Measurements from ENCODE around the gene NSD1. TPM values are rescaled to one million over a fixed set of nuclear protein-coding genes. Genes with fewer than 3 reads are reported as not detected.
"Not testable (repeated sequence)": the region's sequence is repeated elsewhere in the genome, so short reads cannot be mapped to it uniquely, and the experiment has no call there.

Gene NSD1
- total RNA-seq, 1 donor from 2014 or later = 178 TPM

DNA sequence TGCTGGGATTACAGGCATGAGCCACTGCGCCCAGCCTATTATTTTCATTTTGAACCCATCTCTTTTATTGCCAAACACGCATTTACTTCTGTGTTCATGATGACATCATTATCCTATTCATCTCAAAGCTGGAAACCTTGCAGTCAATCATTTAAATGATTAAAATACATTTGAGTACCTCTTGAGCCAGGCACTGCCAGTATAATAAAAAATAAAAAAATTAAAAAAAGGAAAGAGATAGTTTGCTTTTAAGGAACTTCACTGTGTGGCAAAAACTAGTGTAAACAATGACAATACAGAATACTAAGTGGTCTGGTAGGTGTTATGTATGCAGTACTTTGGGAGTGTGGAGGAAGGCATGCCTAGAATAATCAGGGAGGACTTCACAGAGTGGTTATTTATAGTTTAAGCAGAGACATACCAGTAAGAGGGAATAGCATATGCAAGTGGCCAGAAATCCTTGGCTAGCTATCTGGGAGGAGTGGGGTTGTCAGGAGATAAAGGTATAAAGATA, 8.6 kb downstream of the NSD1 start:
- H3K36me3 Mint-ChIP-seq (ENCODE audit: insufficient read depth) = peaks cover 29% of the 10 kb centered on the region
- no peaks in the 10 kb centered on the region for H3K9me3 Mint-ChIP-seq (ENCODE audit: low read depth)
- H3K4me1 Mint-ChIP-seq (ENCODE audit: low read depth) = peaks cover 10% of the 10 kb centered on the region
- H3K27me3 Mint-ChIP-seq = no peaks in the 10 kb centered on the region
- DNase-seq (ENCODE audit: low spot score, unreplicated experiment) = no peak
- H3K4me3 Mint-ChIP-seq (ENCODE audit: low read depth) = no peak overlapping the region
- TF ChIP-seq, protein P1, sequence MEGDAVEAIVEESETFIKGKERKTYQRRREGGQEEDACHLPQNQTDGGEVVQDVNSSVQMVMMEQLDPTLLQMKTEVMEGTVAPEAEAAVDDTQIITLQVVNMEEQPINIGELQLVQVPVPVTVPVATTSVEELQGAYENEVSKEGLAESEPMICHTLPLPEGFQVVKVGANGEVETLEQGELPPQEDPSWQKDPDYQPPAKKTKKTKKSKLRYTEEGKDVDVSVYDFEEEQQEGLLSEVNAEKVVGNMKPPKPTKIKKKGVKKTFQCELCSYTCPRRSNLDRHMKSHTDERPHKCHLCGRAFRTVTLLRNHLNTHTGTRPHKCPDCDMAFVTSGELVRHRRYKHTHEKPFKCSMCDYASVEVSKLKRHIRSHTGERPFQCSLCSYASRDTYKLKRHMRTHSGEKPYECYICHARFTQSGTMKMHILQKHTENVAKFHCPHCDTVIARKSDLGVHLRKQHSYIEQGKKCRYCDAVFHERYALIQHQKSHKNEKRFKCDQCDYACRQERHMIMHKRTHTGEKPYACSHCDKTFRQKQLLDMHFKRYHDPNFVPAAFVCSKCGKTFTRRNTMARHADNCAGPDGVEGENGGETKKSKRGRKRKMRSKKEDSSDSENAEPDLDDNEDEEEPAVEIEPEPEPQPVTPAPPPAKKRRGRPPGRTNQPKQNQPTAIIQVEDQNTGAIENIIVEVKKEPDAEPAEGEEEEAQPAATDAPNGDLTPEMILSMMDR (IDR thresholded peaks at IDR 0.05; ENCODE audit: unreplicated experiment) = no peak
- H3K27ac Mint-ChIP-seq = no peak overlapping the region

DNA sequence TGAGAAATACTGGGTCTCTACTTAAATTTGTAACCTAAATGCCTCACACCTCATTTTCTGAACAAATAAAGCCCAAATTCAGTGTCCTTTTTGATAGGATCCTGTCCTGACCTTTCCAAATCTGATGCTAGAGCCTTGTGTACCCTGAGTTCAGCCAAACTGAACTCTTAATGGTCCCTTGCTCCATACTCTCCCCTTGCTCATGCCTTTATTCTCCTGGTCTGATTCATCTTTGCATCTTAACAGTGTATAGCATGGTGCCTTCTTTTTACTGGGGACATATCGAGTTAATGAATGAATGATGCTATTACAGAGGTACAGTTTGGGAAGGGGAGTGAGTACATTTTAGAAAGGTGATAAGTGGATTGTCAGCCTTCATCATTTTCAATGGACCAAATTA, 9.2 kb downstream of the NSD1 start:
- H3K36me3 Mint-ChIP-seq (ENCODE audit: insufficient read depth) = peaks cover 29% of the 10 kb centered on the region
- peak overlapping the region; percentile 25 for H3K27ac Mint-ChIP-seq
- no peak overlapping the region for H3K4me3 Mint-ChIP-seq (ENCODE audit: low read depth)
- TF ChIP-seq, protein P1 (IDR thresholded peaks at IDR 0.05; ENCODE audit: unreplicated experiment) = no peak
- H3K9me3 Mint-ChIP-seq (ENCODE audit: low read depth) = no peaks in the 10 kb centered on the region
- H3K4me1 Mint-ChIP-seq (ENCODE audit: low read depth) = peaks cover 7% of the 10 kb centered on the region
- H3K27me3 Mint-ChIP-seq = no peaks in the 10 kb centered on the region
- no peak for DNase-seq (ENCODE audit: low spot score, unreplicated experiment)

DNA sequence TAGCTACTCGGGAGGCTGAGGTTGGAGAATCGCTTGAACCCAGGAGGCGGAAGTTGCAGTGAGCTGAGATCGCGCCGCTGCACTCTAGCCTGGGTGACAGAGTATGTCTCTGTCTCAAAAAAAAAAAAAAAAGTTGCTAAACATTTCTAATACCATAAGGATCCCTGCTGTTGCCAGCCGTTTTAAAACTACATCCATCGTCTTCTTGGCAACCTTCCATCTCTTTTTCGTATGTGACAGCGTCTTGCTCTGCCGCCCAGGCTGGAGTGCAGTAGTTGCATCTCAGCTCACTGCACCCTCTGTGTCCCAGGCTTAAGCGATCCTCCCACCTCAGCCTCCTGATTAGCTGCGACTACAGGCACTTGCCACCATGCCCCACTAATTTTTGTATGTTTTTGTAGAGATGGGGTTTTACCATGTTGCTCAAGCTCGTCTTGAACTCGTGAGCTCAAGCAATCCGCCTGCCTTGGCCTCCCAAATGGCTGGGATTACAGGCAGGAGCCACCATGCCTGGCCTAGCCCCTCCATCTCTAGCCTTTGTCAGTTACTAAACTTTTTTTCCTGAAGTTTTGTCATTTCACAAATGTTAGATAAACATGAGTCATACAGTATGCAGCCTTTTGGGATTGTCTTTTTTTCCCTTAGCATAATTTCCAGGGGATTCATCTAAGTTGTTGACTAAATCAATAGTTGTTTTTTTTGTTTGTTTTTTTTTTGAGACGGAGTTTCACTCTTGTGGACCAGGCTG, 13.5 kb downstream of the NSD1 start:
- H3K4me1 Mint-ChIP-seq (ENCODE audit: low read depth) = peaks cover 1% of the 10 kb centered on the region
- no peak overlapping the region for H3K4me3 Mint-ChIP-seq (ENCODE audit: low read depth)
- H3K36me3 Mint-ChIP-seq (ENCODE audit: insufficient read depth) = peaks cover 16% of the 10 kb centered on the region
- H3K9me3 Mint-ChIP-seq (ENCODE audit: low read depth) = no peaks in the 10 kb centered on the region
- TF ChIP-seq, protein P1 (IDR thresholded peaks at IDR 0.05; ENCODE audit: unreplicated experiment) = no peak
- H3K27ac Mint-ChIP-seq = peak overlapping the region; percentile 73
- no peak for DNase-seq (ENCODE audit: low spot score, unreplicated experiment)
- no peaks in the 10 kb centered on the region for H3K27me3 Mint-ChIP-seq

DNA sequence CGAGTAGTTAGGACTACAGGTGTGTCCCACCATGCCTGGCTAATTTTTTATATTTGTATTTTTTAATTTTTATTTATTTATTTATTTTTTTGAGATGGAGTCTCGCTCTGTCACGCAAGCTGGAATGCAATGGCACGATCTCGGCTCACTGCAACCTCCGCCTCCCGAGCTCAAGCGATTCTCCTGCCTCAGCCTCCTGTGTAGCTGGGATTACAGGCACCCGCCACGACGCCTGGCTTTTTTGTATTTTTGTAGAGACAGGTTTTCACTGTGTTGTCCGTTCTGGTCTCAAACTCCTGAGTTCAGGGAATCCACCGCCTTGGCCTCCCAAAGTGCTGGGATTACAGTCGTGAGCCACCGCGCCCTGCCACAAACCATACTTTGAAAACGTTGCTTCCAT, 16.5 kb downstream of the NSD1 start:
- peaks cover 11% of the 10 kb centered on the region for H3K36me3 Mint-ChIP-seq (ENCODE audit: insufficient read depth)
- H3K27me3 Mint-ChIP-seq; H3K4me1 Mint-ChIP-seq (ENCODE audit: low read depth); DNase-seq (ENCODE audit: low spot score, unreplicated experiment); H3K9me3 Mint-ChIP-seq (ENCODE audit: low read depth); H3K27ac Mint-ChIP-seq; H3K4me3 Mint-ChIP-seq (ENCODE audit: low read depth): not testable (repeated sequence)

DNA sequence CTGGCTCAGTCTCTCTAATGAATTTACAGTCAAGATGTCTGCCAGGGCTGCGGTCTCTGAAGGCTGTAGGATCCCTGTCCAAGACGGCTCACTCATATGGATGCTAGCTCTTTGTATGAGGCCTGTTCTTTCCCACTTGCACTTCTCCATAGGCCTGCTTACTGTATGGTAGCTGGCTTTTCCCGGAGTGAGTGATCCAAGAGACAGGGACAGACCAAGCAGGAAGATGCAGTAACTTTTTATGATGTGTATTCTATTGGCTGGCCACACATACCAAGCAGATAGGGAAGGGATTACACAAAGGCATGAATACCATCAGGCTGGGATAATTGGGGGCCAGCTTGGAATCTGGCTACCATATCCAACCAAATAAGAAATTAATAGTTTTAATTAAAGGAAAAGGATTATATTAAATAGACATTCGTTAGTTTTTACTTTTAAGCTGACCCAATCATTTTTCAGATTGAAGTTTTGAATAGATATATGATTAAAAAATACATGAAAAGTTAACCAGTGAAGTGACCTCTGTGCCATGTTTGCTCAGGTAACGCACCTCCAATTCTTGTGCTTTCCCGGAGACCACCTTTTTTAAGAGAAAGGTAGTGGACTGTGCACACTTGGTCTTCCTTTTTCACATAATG, 20.6 kb downstream of the NSD1 start:
- no peak for DNase-seq (ENCODE audit: low spot score, unreplicated experiment)
- Mint-ChIP-seq H3K27me3 (no peaks in the 10 kb centered on the region), H3K9me3 (ENCODE audit: low read depth) (no peaks in the 10 kb centered on the region), H3K27ac (peak overlapping the region; percentile 67), H3K4me1 (ENCODE audit: low read depth) (peaks cover 4% of the 10 kb centered on the region), H3K36me3 (ENCODE audit: insufficient read depth) (peaks cover 7% of the 10 kb centered on the region), H3K4me3 (ENCODE audit: low read depth) (no peak overlapping the region)
- TF ChIP-seq, protein P1 (IDR thresholded peaks at IDR 0.05; ENCODE audit: unreplicated experiment) = no peak

Measured in progenitor cell of endocrine pancreas (in vitro differentiated cells).